K562 (cell line): ENCODE measurements around the gene TMEM158. TPM values are rescaled to one million over a fixed set of nuclear protein-coding genes. Genes with fewer than 3 reads are reported as not detected.
A peak's percentile ranks its signal among the peaks of the same experiment; 100 is the strongest.

Source experiments
- ADNP ChIP-seq: fragments of 200-800 bp; sonication (Bioruptor generic); IDR thresholded peaks from 2 replicates; pipeline ENCODE4 v1.6.1; 2016; ENCODE audit warnings: missing genetic modification characterization, missing compliant biosample characterization
- AFF4 ChIP-seq: sonication (generic); formaldehyde crosslinking; IDR thresholded peaks from 2 replicates; pipeline ENCODE4 v1.8.0; 2023; ENCODE audit warnings: mild to moderate bottlenecking, missing genetic modification reagents
- ATF1 ChIP-seq, 2 experiments: fragments of 450-650 bp in 1 of 2; IDR thresholded peaks; 2 replicates each; pipeline ENCODE4 v1.6.1; 2016; ENCODE audit warnings: missing compliant biosample characterization in 1 of 2, missing genetic modification characterization in 1 of 2
- BCOR ChIP-seq: fragments of 450-650 bp; IDR thresholded peaks from 2 replicates; pipeline ENCODE4 v1.6.1; 2016
- CREB1 ChIP-seq, 2 experiments: sonication (generic) in 1 of 2; formaldehyde crosslinking in 1 of 2; IDR thresholded peaks; 2 replicates each; pipeline versions ENCODE4 v1.6.1 to v1.8.0; 2012 to 2022; ENCODE audit warnings: inconsistent platforms in 1 of 2, mild to moderate bottlenecking in 1 of 2, missing genetic modification reagents in 1 of 2, moderate library complexity in 1 of 2
- EGR1 ChIP-seq: fragments of 450-650 bp; conservative IDR thresholded peaks from 2 replicates; pipeline ENCODE4 v1.6.1; 2017; ENCODE audit warnings: mild to moderate bottlenecking
- FOXP1 ChIP-seq: sonication (generic); formaldehyde crosslinking; IDR thresholded peaks from 2 replicates; pipeline ENCODE4 v1.8.0; 2022; ENCODE audit warnings: mild to moderate bottlenecking, missing genetic modification reagents
- ILK ChIP-seq: fragments of 450-650 bp; IDR thresholded peaks from 2 replicates; pipeline ENCODE4 v1.6.1; 2016; ENCODE audit warnings: missing genetic modification characterization, low read depth, mild to moderate bottlenecking, missing compliant biosample characterization, moderate library complexity, borderline replicate concordance
- KDM5B ChIP-seq: fragments of 200-600 bp; sonication (generic); IDR thresholded peaks from 2 replicates; pipeline ENCODE4 v1.6.1; 2012; ENCODE audit warnings: low read depth, mild to moderate bottlenecking, moderate library complexity, low read length, control low read depth, inconsistent platforms; ENCODE audit not compliant: insufficient replicate concordance
- MAX ChIP-seq: sonication (generic); formaldehyde crosslinking; IDR thresholded peaks from 2 replicates; pipeline ENCODE4 v1.9.0; 2022; ENCODE audit warnings: mild to moderate bottlenecking, missing genetic modification reagents
- MYC ChIP-seq, 2 experiments: fragments of 250-450 bp in 1 of 2; sonication (Bioruptor Pico) in 1 of 2; IDR thresholded peaks; 2 replicates each; pipeline versions ENCODE4 v1.5.1 to v1.6.1; 2012 to 2021; ENCODE audit warnings: low read depth in 2 of 2, borderline replicate concordance in 1 of 2, improper control_type of control experiment in 1 of 2, low read length in 1 of 2, mild to moderate bottlenecking in 1 of 2, moderate library complexity in 1 of 2
- PHF8 ChIP-seq: fragments of 200-600 bp; sonication (generic); IDR thresholded peaks from 2 replicates; pipeline ENCODE4 v1.6.1; 2012; ENCODE audit warnings: mixed run types, mild to moderate bottlenecking, inconsistent platforms, low read length, moderate library complexity, borderline replicate concordance
- RFX1 ChIP-seq: fragments of 450-650 bp; IDR thresholded peaks from 2 replicates; pipeline ENCODE4 v1.6.1; 2016; ENCODE audit warnings: mild to moderate bottlenecking, moderate library complexity
- SMARCA4 ChIP-seq: fragments of 450-650 bp; IDR thresholded peaks from 2 replicates; pipeline ENCODE4 v1.6.1; 2016
- TBP ChIP-seq: optimal IDR thresholded peaks from 2 replicates; pipeline ENCODE3; 2011; ENCODE audit warnings: low read depth, low read length, improper control_type of control experiment
- VEZF1 ChIP-seq: fragments of 200-800 bp; sonication (Bioruptor generic); IDR thresholded peaks from 2 replicates; pipeline ENCODE4 v1.6.1; 2017; ENCODE audit warnings: missing genetic modification characterization, missing compliant biosample characterization
- ZFP91 ChIP-seq: sonication (generic); formaldehyde crosslinking; IDR thresholded peaks from 2 replicates; pipeline ENCODE4 v1.8.0; 2022; ENCODE audit warnings: mild to moderate bottlenecking, missing genetic modification reagents
- ZNF444 ChIP-seq: fragments of 250-450 bp; sonication (Bioruptor Pico); IDR thresholded peaks from 2 replicates; pipeline ENCODE4 v1.4.0; 2020; ENCODE audit warnings: mild to moderate bottlenecking, moderate library complexity
- ZNF699 ChIP-seq: fragments of 250-450 bp; sonication (Bioruptor Pico); IDR thresholded peaks from 2 replicates; pipeline ENCODE4 v1.8.0; 2021; ENCODE audit warnings: mild to moderate bottlenecking, moderate library complexity; ENCODE audit not compliant: insufficient replicate concordance
- polyA plus RNA-seq, 8 experiments: library from polyadenylated mRNA; depleted of rRNA in 4 of 8; stranded (reverse) in 5 of 8; unstranded in 3 of 8; fragments of >200 nt; fragmentation: Nextera tagmentation in 2 of 8; fragmentation: Illumina TruSeq in 1 of 8; extraction: Ambion mirVana in 2 of 8; extraction: Trizol in 1 of 8; gene quantifications; 2 replicates each; pipeline versions ENCODE4 v1.2.1 to v1.2.3, GENCODE V29; 2011 to 2014; ENCODE audit warnings: inconsistent platforms in 1 of 8, missing spikeins in 1 of 8
- total RNA-seq, 7 experiments: library from RNA; depleted of rRNA in 6 of 7; stranded (reverse); fragments of >200 nt in 6 of 7; fragmentation: Illumina TruSeq in 2 of 7; extraction: Trizol in 2 of 7; gene quantifications; 2 replicates each; pipeline versions ENCODE4 v1.2.1 to v1.2.3, GENCODE V29; 2011 to 2021; ENCODE audit warnings: low replicate concordance in 1 of 7

The TMEM158 gene
- total and polyA plus RNA-seq, 9 of the 15 experiments (the other 6 are each of a cell fraction or from before 2014, with no cell fraction given), result 2.2 to 46.5 (median 8.4) TPM

- TF ChIP-seq VEZF1 (CRISPR knock-in tag), result peak; percentile 89
- no peak for TF ChIP-seq ATF1 (CRISPR knock-in tag; IDR thresholded peaks at IDR 0.05)
- no peak for TF ChIP-seq ATF1 (tag; IDR thresholded peaks at IDR 0.05)
- 0 out of 2 replicates have a peak, but pooled peaks have one; percentile 12 for TF ChIP-seq MYC (IDR thresholded peaks at IDR 0.05; ENCODE audit: low read depth, low read length)
- TF ChIP-seq MYC (CRISPR knock-in tag; IDR thresholded peaks at IDR 0.05; ENCODE audit: borderline replicate concordance, low read depth), result no peak
- TF ChIP-seq FOXP1 (CRISPR knock-in tag), result peak; percentile 7; the same call in 1 of the 2 replicates
- peak; percentile 17; the same call in 1 of the 2 replicates for TF ChIP-seq PHF8
- TF ChIP-seq ADNP (tag), result no peak
- TF ChIP-seq CREB1 (IDR thresholded peaks at IDR 0.05), result no peak
- TF ChIP-seq CREB1 (CRISPR knock-in tag; IDR thresholded peaks at IDR 0.05), result peak; percentile 37; the same call in 1 of the 2 replicates
- TF ChIP-seq ILK (tag), result no peak
- TF ChIP-seq AFF4 (CRISPR knock-in tag), result no peak
- TF ChIP-seq TBP, result peak; percentile 52
- TF ChIP-seq RFX1, result no peak
- 0 out of 2 replicates have a peak, but pooled peaks have one; percentile 37 for TF ChIP-seq BCOR
- TF ChIP-seq EGR1, result peak; percentile 68
- TF ChIP-seq SMARCA4, result no peak
- TF ChIP-seq MAX (CRISPR knock-in tag), result peak; percentile 13; the same call in 1 of the 2 replicates
- TF ChIP-seq ZFP91, result no peak
- TF ChIP-seq ZNF699 (CRISPR knock-in tag), result no peak
- TF ChIP-seq KDM5B, result peak; percentile 52
- no peak for TF ChIP-seq ZNF444 (CRISPR knock-in tag)
Measured at GRCh38 chr3:45226206-45226915, at the start of gene TMEM158 (continued).
